Activated T-cell treated with anti-CD3 and anti-CD28 coated beads, Interleukin-2, amount 50 U/mL, for 48 hours (primary cell): ENCODE data around the gene TUBGCP6.
"Not testable (repeated sequence)": the region's sequence is repeated elsewhere in the genome, so short reads cannot be mapped to it uniquely, and the experiment has no call there.

Source experiments
- DNase-seq, 2 experiments: peaks; one replicate each; pipeline ENCODE4 v3.0.0-alpha.2; 2020

TUBGCP6 gene

DNA sequence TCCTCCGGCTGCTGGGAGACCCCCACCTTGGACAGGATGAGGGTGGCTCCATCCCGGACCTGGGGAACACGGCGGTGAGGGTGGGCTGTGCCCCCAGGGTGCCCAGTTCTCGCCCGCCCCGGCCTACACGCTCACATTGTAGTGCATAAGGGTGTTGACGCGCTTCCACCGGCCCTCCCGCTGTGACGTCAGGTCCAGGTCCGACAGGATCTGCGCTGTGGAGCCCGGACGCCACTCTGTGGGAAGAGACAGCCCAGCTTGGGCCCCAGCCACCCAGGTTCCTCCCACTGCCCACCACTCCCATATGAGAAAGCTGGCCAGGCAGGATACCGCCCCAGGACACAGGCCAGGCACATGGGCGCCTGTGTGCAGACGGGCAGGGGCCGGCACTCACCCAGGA lies 33.6 kb upstream of the TUBGCP6 start:
- no peak for DNase-seq

GRCh38 chr22:50277761-50278160 lies 32.9 kb upstream of the TUBGCP6 start:
- no peak for DNase-seq

GRCh38 chr22:50276143-50276542 lies 31.3 kb upstream of the TUBGCP6 start:
- peak; percentile 46 to 62 for DNase-seq

DNA sequence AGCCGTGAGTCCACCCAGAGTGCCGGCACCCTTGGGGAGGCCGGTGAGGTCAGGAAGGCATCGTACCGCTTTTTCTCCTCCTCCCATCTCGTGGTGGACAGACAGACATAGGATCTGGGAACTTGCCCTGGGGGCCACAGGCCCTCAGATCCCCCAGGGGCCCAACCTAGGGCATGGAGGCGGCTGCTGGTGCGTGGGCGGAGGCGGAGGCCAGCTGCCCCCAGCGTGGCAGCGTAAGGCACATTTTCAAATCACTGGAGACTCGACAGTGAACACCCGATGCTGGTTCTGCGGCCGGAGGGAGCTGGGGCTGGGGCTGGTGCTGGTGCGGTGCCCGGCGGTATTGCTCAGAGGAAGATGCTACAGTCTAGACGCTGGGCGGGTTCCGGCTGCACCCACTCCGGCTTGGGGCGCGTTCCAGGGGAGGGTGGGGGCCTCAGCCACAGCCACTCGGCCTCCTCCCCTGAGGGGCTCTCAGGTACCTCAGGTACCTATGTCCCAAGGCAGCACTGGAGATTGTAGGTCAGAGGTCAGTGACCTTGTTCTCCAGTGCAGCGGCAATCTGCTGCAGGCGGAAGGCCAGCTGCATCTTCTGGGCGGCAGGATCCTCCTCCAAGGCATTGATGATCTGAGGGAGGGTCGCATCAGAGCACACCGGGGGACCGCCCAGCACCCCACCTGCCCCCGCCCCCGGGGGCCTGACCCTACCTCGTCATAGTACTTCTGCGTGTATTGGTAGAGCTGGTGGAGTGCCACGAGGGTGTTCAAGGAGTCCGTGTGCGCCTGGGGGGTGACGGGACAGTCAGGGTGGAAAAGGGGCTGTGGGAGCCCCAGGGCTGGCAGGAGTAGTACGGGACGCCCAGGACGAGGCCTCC lies 30.6 kb upstream of the TUBGCP6 start:
- DNase-seq = no peak

GRCh38 chr22:50274771-50275170 lies 29.9 kb upstream of the TUBGCP6 start:
- DNase-seq = no peak

GRCh38 chr22:50274311-50274710 lies 29.5 kb upstream of the TUBGCP6 start:
- DNase-seq = peak; percentile 55 to 70

DNA sequence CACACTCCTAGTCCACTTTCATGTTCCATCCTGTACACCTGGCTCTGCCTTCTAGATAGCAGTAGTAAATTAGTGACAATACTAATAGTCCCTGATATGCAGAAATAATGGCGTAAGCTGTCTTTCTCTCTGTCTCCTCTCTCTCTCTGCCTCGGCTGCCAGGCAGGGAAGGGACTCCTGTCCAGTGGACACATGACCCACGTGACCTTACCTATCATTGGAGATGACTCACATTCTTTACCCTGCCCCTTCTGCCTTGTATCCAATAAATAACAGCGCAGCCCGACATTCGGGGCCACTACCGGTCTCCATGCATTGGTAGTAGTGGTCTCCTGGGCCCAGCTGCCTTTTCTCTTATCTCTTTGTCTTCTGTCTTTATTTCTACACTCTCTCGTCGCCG lies 29.0 kb upstream of the TUBGCP6 start:
- not testable (repeated sequence) for DNase-seq

DNA sequence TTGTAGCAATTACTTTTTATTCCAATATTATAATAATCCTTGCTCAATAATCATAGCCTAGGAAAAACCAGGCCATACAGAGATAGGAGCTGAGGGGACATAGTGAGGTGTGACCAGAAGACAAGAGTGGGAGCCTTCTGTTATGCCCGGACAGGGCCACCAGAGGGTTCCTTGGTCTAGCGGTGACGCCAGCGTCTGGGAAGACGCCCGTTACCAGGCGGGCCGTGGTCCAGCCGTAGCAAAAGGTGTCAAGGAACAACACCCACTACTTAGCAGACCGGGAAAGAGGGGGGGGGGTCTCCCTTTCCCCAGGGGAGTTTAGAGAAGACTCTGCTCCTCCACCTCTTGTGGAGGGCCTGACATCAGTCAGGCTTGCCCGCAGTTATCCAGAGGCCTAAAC lies 28.5 kb upstream of the TUBGCP6 start:
- not testable (repeated sequence) for DNase-seq

- no peak for DNase-seq
Measured at GRCh38 chr22:50272044-50272802, 27.4 kb upstream of the TUBGCP6 start.

GRCh38 chr22:50271519-50271970 lies 26.7 kb upstream of the TUBGCP6 start:
- DNase-seq = peak; percentile 62 to 72

- peak; percentile 72 to 80 for DNase-seq
Measured at GRCh38 chr22:50270666-50271394, 26.0 kb upstream of the TUBGCP6 start.

DNA sequence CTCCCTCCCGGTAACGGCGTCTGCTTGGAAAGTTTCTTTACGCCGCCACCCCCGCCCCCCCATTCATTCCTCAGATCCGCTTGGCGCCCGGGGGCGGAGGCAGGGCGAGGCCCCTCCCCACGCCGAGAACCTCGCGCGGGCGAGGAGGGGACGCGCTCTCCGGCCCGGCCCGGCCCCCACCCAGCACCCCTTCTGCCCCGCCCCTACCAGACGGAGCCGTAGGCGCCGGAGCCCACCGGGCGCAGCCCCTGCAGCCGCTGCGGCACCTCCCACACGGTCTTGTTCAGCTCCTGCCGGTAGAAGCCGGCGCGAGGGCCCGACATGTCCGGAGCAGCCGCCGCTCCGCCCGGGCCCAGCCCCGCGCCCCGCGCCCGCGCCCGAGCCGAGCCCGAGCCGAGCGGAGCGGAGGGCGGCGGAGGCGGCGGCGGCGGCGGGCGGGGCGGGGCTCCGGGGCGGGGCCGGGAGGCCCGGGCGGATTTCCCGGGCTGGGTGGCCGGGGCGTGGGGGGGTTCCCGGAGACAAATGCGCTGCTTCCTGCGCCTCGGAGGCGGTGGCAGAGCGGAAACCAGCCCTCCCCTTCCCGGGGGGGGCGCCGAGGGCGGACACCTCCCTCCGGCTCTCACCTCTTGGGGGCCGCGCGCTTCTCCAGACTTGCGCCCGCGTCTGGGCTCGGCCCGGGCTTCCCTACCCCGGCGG lies 25.3 kb upstream of the TUBGCP6 start, which contains the start of gene MAPK11:
Gene MAPK11 (minus strand): TSS at position 411 of the 696 bp plus-strand sequence. CDS start 88 bp downstream, at position 323.
- DNase-seq = peak; percentile 64 to 77

GRCh38 chr22:50269573-50269969 lies 24.7 kb upstream of the TUBGCP6 start:
- DNase-seq = no peak

GRCh38 chr22:50268655-50269113 lies 23.9 kb upstream of the TUBGCP6 start:
- no peak for DNase-seq

DNA sequence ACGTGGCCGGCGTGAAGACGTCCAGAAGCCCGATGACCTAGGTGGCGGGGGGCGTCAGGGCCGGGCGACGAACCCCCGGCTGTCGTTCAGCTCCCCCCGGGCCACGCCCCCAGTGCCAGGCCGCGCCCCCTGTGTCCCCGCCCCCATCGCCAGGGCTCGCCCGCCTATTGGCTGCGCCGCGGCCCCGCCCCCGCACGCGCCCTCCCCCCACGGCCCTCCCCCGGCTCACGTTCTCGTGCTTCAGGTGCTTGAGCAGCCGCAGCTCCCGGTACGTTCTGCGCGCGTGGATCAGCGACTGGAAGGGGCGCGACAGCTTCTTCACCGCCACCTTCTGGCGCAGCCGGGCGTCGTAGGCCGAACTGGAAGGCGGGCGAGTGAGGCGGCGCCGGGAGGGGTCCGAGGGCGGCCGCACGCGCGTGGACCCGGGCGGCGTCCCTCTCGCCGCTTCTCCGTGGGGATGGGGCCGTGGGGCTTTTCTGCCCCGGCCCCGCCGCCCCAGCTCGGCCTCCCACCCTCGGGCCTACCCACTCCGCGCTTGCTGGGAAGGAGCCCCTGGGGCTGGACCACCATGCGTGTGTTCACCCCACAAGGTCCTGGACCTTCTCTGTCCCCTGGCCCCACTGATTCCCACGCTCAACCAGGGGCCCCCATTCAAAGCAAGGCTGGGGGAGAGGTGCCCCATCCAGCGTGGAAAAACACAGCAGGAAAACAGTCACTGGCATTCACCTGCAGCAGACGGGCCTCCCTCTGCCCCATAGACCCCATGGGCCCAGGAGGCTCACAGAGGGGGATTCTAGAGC lies 23.0 kb upstream of the TUBGCP6 start:
- DNase-seq = peak; percentile 69 to 70

- DNase-seq = no peak
Measured at GRCh38 chr22:50266994-50267393, 22.2 kb upstream of the TUBGCP6 start.

DNA sequence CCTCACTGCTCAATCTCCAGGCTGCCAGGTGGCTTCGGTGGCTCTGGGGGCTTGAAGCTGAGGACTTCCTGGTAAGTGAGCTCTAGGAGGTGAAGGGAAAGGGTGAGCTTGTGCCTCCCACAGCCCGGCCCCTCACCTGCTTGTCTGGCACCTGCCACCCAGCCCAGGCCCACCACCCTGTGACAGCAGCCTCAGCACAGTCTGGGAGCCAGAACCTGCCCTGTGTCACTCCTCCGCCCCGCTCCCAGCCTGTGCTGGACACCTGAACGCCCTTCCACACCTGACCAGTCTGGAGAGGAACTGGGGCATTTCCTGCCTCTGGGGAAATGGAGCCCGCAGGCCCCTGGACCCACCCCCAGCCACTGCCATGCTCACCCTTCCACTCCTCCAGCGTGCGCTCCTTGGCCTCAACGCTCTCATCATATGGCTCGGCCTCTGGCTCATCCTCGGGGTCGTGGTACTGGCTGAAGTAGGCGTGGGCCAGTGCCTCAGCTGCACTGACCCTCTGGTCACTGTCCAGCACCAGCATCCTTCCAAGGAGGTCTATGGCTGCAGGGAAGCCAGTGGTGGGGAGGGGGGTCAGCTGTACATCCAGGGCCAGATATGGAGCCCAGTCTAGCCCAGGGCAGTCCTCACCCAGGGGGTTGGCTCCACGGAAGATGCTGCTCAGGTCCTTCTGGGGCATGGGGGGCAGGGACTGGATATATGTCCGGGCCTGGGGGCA lies 20.3 kb upstream of the TUBGCP6 start:
- no peak for DNase-seq

DNA sequence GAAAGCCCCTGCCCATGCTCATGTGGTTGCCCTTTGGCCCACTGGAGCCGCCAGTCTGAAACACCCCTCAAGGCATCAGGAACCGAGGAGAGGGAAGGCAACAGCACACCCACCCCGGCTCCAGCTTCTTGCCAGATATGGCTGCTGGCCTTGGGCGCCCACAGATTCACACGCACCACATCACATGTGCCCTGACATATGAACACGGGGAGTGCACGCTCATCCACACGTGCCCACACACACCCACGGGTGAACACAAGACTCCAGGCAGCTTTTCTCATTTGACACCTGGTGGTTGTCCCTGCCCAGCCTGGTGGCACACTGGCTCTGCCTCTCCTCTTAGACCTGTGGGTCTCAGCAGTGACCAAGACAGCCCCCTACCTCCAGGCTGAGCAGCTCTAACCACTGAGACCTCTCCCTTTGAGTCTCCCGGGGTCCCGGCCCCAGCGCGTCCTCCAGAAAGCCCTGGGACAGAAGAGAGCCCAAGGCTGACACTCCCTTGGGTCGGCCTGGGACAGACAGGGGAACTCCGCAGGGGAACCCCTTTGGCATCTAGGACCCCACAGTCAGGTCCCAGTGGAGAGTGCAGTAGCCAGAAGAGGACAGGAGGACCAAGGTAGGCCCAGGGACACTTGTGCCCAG lies 19.4 kb upstream of the TUBGCP6 start:
- no peak for DNase-seq

- DNase-seq = no peak
Measured at GRCh38 chr22:50262973-50263617, 18.3 kb upstream of the TUBGCP6 start.

GRCh38 chr22:50262460-50262911 lies 17.7 kb upstream of the TUBGCP6 start:
- DNase-seq = no peak
